Renal cortex interstitium (tissue), 11 donors: Measurements from ENCODE around the gene LTBP1. TPM values are rescaled to one million over a fixed set of nuclear protein-coding genes. Genes with fewer than 3 reads are reported as not detected.
"Not testable (repeated sequence)": the region's sequence is repeated elsewhere in the genome, so short reads cannot be mapped to it uniquely, and the experiment has no call there.

Source experiments
- DNase-seq, 11 donors: peaks; one replicate each; pipeline ENCODE4 v3.0.0-alpha.2; 2013; ENCODE audit warnings: low read depth in 9 of 11, low spot score in 4 of 11; ENCODE audit errors: extremely low read depth in 1 of 11
- polyA plus RNA-seq, 3 donors: library from polyadenylated mRNA; unstranded; fragments of 120-200 nt; gene quantifications; one replicate each; pipeline ENCODE4 v1.2.1, GENCODE V29; 2013; ENCODE audit not compliant: insufficient read length in 3 of 3

Gene LTBP1
- polyA plus RNA-seq, 3 donors: 64.5 to 92.8 (median 82.8) TPM

GRCh38 chr2:33217406-33217805 is 270.7 kb downstream of the LTBP1 start:
- no peak for DNase-seq

- no peak for DNase-seq
Measured at GRCh38 chr2:33219114-33219513, 272.4 kb downstream of the LTBP1 start.

- no peak for DNase-seq
Measured at GRCh38 chr2:33219850-33220275, 273.1 kb downstream of the LTBP1 start.

- no peak for DNase-seq
Measured at GRCh38 chr2:33220533-33220932, 273.8 kb downstream of the LTBP1 start.

- DNase-seq: no peak
Measured at GRCh38 chr2:33221046-33221784, 274.5 kb downstream of the LTBP1 start.

GRCh38 chr2:33222309-33222708 is 275.6 kb downstream of the LTBP1 start:
- DNase-seq: no peak

GRCh38 chr2:33223856-33224255 is 277.1 kb downstream of the LTBP1 start:
- DNase-seq: no peak

- no peak for DNase-seq
Measured at GRCh38 chr2:33225350-33225749, 278.6 kb downstream of the LTBP1 start.

- no peak for DNase-seq
Measured at GRCh38 chr2:33226546-33226945, 279.8 kb downstream of the LTBP1 start.

- DNase-seq: no peak
Measured at GRCh38 chr2:33229646-33230045, 282.9 kb downstream of the LTBP1 start.

- no peak for DNase-seq
Measured at GRCh38 chr2:33230195-33230594, 283.4 kb downstream of the LTBP1 start.

GRCh38 chr2:33230842-33231241 is 284.1 kb downstream of the LTBP1 start:
- DNase-seq: no peak

- DNase-seq: not testable (repeated sequence)
Measured at GRCh38 chr2:33235559-33235958, 288.8 kb downstream of the LTBP1 start.

- no peak for DNase-seq
Measured at GRCh38 chr2:33236482-33237385, 290.0 kb downstream of the LTBP1 start.

- no peak for DNase-seq
Measured at GRCh38 chr2:33238111-33238510, 291.4 kb downstream of the LTBP1 start.

- DNase-seq: peak in 1 of 11 donors; percentile 20
Measured at GRCh38 chr2:33240178-33240577, 293.4 kb downstream of the LTBP1 start.

GRCh38 chr2:33241072-33241471 is 294.3 kb downstream of the LTBP1 start:
- no peak for DNase-seq

- DNase-seq: no peak
Measured at GRCh38 chr2:33241581-33241980, 294.8 kb downstream of the LTBP1 start.

GRCh38 chr2:33242845-33243244 is 296.1 kb downstream of the LTBP1 start:
- no peak for DNase-seq

GRCh38 chr2:33246432-33246831 is 299.7 kb downstream of the LTBP1 start:
- DNase-seq: no peak
